Gastrocnemius medialis (tissue), 4 donors: ENCODE data around the gene ITFG2. TPM values are rescaled to one million over a fixed set of nuclear protein-coding genes. Genes with fewer than 3 reads are reported as not detected.

Experiments
- ATAC-seq, 2 donors: fragments of 150-250 bp; one replicate each; pipeline ENCODE4 v1.9.1; 2016
- DNase-seq, 2 donors: peaks; one replicate each; pipeline ENCODE4 v3.0.0-alpha.2; 2019
- H3K27ac ChIP-seq, 4 donors: fragments of 200-600 bp; sonication (generic); 1 replicate in 1 of 4; 2 replicates in 3 of 4; pipeline ENCODE4 v1.5.1; 2016 to 2018; ENCODE audit warnings: mild to moderate bottlenecking in 2 of 4, moderate library complexity in 1 of 4
- H3K27me3 ChIP-seq, 3 donors: fragments of 200-600 bp; sonication (generic) in 2 of 3; 1 replicate in 1 of 3; 2 replicates in 2 of 3; pipeline versions ENCODE4 v1.5.1 to v1.6.0; 2016 to 2019; ENCODE audit warnings: mild to moderate bottlenecking in 1 of 3, moderate library complexity in 1 of 3
- H3K36me3 ChIP-seq, 2 donors: fragments of 200-600 bp; sonication (generic) in 1 of 2; one replicate each; pipeline ENCODE4 v1.5.1; 2017 to 2018
- H3K4me1 ChIP-seq, 2 donors: fragments of 200-600 bp; sonication (generic) in 1 of 2; one replicate each; pipeline ENCODE4 v1.5.1; 2016 to 2017; ENCODE audit warnings: mild to moderate bottlenecking in 2 of 2
- H3K4me3 ChIP-seq, 4 donors: fragments of 200-600 bp; sonication (generic) in 3 of 4; 1 replicate in 1 of 4; 2 replicates in 3 of 4; pipeline ENCODE4 v1.5.1; 2016 to 2019; ENCODE audit warnings: mild to moderate bottlenecking in 2 of 4
- H3K9me3 ChIP-seq, 3 donors: fragments of 200-600 bp; sonication (generic) in 2 of 3; 1 replicate in 1 of 3; 2 replicates in 2 of 3; pipeline ENCODE4 v1.5.1; 2016 to 2019
- POLR2A ChIP-seq, 2 donors: fragments of 450-650 bp; IDR thresholded peaks; one replicate each; pipeline ENCODE4 v1.6.1; 2017; ENCODE audit warnings: antibody characterized with exemption in 2 of 2, mild to moderate bottlenecking in 2 of 2, moderate library complexity in 2 of 2
- in situ Hi-C, 4 donors: fragments of 200-750 bp; cut with MboI; loops; one replicate each; pipeline versions ENCODE4 v1.15.0 to v1.8.0; 2017; ENCODE audit warnings: low sequenced_read_pairs in 4 of 4
- intact Hi-C: fragments of 100-400 bp; cut with DNase I; formaldehyde crosslinking; loops from one replicate; pipeline ENCODE4 v1.15.1; 2023; ENCODE audit warnings: low total_unique reads
- total RNA-seq, 4 donors: library from RNA; depleted of rRNA; stranded (reverse); fragments of >200 nt; gene quantifications; one replicate each; pipeline versions ENCODE4 v1.1.0 to v1.2.3, GENCODE V29; 2016
- TF ChIP-seq, protein P1 (sequence below), 5 experiments: fragments of 450-650 bp in 3 of 5; fragments of 200-600 bp in 2 of 5; sonication (generic) in 2 of 5; IDR thresholded peaks in 4 of 5; conservative IDR thresholded peaks in 1 of 5; 1 replicate in 4 of 5; 2 replicates in 1 of 5; pipeline ENCODE4 v1.5.1; 2016 to 2019; ENCODE audit warnings: antibody characterized with exemption in 5 of 5, mild to moderate bottlenecking in 3 of 5, moderate library complexity in 3 of 5

The ITFG2 gene
- total RNA-seq, 4 donors from 2014 or later: 5.1 to 7.2 (median 5.9) TPM

DNA sequence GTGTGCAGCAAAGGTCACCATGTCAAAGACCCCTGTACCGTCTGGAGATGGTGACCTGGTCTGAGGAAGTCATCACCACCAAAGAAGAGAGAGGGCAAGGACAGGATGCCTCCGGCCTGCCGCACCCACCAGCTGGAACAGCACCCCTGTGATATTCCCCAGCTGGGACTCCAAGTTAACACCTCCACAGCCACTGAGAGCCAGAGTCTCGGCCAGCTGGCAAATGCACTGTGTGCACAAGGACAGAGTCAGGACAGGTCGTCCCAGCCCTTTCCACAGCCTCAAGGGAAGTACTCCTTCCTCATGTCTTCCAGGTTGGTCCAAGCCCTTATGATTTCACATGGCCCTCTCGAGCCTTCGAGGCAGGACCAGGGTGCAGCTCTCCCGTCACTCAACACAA lies 37.0 kb upstream of the ITFG2 start:
- Histone ChIP-seq H3K36me3 (no peaks in the 10 kb centered on the region), H3K27ac (no peak overlapping the region), H3K4me3 (no peak overlapping the region), H3K4me1 (no peaks in the 10 kb centered on the region), H3K9me3 (no peaks in the 10 kb centered on the region), H3K27me3 (no peaks in the 10 kb centered on the region)
- intact Hi-C loops (no loop called here), in situ Hi-C loops (loop anchor here in 1 of 4 donors (25.0 kb wide), 1 partner anchor 1138 kb away; the partner anchor contains the start of gene WNT5B)
- no peak for TF ChIP-seq POLR2A (IDR thresholded peaks at IDR 0.05)
- TF ChIP-seq, protein P1, sequence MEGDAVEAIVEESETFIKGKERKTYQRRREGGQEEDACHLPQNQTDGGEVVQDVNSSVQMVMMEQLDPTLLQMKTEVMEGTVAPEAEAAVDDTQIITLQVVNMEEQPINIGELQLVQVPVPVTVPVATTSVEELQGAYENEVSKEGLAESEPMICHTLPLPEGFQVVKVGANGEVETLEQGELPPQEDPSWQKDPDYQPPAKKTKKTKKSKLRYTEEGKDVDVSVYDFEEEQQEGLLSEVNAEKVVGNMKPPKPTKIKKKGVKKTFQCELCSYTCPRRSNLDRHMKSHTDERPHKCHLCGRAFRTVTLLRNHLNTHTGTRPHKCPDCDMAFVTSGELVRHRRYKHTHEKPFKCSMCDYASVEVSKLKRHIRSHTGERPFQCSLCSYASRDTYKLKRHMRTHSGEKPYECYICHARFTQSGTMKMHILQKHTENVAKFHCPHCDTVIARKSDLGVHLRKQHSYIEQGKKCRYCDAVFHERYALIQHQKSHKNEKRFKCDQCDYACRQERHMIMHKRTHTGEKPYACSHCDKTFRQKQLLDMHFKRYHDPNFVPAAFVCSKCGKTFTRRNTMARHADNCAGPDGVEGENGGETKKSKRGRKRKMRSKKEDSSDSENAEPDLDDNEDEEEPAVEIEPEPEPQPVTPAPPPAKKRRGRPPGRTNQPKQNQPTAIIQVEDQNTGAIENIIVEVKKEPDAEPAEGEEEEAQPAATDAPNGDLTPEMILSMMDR (IDR thresholded peaks at IDR 0.05 in 4 of 5, conservative IDR thresholded peaks at IDR 0.05 in 1 of 5): no peak
- no peak for DNase-seq
- no peak for ATAC-seq

DNA sequence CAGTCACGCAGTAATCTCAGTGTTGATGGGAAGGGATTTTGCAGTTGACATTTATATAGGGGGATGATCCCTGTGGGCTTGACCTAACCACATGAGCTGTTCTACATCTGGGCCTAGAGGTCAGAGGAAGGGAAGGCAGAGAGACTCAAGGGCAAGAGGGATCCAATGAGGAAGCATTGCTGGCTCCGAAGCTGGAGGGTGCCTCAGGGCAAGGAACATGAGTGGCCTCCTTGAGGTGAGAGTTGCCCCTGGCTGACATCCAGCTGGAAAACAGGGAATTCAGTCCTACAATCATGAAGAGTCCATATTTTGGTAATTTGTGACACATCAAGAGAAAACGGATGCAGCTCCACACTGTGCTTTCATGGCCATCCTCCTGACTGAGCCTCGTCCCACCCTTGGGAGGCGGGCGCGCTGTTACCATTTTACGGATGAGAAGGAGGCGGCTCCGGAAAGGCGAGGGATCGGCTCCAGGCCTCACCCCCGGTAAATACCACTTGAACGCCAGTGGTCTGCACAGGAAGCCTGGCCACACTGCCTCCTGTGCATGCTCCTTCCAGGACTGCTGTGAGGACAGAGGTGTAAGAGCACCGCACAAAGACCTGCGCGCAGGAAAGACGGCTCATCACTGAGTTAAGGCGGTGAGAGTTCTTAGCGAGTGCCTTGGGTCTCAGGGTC lies 36.2 kb upstream of the ITFG2 start:
- no peak overlapping the region for H3K4me3 ChIP-seq
- in situ Hi-C loops (loop anchor here in 1 of 4 donors (25.0 kb wide), 1 partner anchor 1139 kb away; the partner anchor contains the start of gene WNT5B), intact Hi-C loops (no loop called here)

DNA sequence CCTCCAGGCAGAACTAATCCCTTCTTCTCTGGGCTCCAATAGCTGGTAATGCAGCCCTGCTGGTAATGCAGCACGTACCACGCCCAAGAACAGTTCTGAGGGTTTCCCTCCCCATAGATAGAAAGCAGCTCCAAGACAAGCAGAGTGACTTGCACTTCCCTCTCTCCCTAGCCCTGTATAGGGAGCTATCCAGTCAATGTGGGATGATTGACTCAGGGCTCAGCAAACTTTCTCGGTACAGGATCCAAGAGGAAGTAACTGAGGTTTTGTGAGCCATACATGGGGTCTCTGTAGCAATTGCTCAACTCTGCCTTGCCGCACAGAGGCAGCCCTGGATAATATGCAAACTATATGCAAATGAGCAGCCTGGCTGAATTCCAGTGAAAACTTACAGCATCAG lies 33.2 kb upstream of the ITFG2 start:
- in situ Hi-C loops: loop anchor here in 1 of 4 donors (25.0 kb wide), 1 partner anchor 1142 kb away; the partner anchor contains the start of gene WNT5B
- Histone ChIP-seq H3K27me3 (no peaks in the 10 kb centered on the region), H3K4me3 (no peak overlapping the region), H3K36me3 (no peaks in the 10 kb centered on the region), H3K4me1 (peaks cover 4 to 7% of the 10 kb centered on the region in 2 donors), H3K27ac (no peak overlapping the region), H3K9me3 (no peaks in the 10 kb centered on the region)
- intact Hi-C loops: no loop called here
- no peak for DNase-seq
- no peak for ATAC-seq
- TF ChIP-seq POLR2A (IDR thresholded peaks at IDR 0.05): no peak
- TF ChIP-seq, protein P1 (IDR thresholded peaks at IDR 0.05 in 4 of 5, conservative IDR thresholded peaks at IDR 0.05 in 1 of 5): no peak

More for the DNA sequence above, 36.2 kb upstream of the ITFG2 start:
- H3K27me3 ChIP-seq: no peaks in the 10 kb centered on the region
- TF ChIP-seq, protein P1 (IDR thresholded peaks at IDR 0.05 in 4 of 5, conservative IDR thresholded peaks at IDR 0.05 in 1 of 5): no peak
- TF ChIP-seq POLR2A (IDR thresholded peaks at IDR 0.05): no peak
- H3K36me3 ChIP-seq: no peaks in the 10 kb centered on the region
- DNase-seq (no peak), ATAC-seq (no peak)
- no peaks in the 10 kb centered on the region for H3K9me3 ChIP-seq
- H3K4me1 ChIP-seq: no peaks in the 10 kb centered on the region
- H3K27ac ChIP-seq: no peak overlapping the region

DNA sequence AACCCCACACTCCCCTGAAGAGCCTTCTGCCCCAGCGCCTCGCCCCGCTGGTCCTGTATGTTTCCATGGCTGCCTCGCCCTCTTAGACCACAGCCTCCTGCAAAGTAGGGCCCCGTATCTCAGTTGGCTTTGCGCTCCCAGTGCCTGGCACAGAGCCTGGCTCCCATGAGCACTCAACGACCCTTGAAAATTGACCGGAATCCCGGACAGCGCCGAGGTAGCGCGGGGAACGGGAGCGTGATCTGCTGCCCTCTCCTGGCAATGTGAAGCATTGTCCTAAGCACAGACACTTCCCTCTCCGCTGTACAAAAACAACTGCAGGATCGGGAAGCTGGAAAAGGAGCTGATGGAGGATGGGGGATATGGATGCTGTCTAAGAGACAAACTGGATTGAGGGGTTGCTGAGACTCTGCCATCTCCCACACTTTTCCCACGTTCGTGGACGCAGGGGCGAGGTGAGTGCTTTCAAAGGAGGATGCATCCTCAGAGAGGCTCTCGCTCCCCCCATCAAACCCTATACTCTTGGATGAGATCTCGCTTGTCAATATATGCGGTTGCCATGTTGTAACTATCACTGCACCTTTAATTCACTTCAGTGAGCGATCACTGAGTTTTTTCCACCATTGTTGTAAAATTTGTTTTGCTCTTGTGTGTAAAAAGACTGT lies 28.4 kb upstream of the ITFG2 start:
- ATAC-seq (peak; percentile 89 to 95), DNase-seq (peak in 1 of 2 donors; percentile 36)
- in situ Hi-C loops: loop anchor here in 1 of 4 donors (25.0 kb wide), 1 partner anchor 1147 kb away; the partner anchor contains the start of gene WNT5B
- Histone ChIP-seq H3K27me3 (no peaks in the 10 kb centered on the region), H3K4me1 (peaks cover 4 to 7% of the 10 kb centered on the region in 2 donors), H3K36me3 (no peaks in the 10 kb centered on the region), H3K27ac (no peak overlapping the region), H3K4me3 (peak overlapping the region; percentile 36 to 54 (median 44)), H3K9me3 (no peaks in the 10 kb centered on the region)
- no peak for TF ChIP-seq POLR2A (IDR thresholded peaks at IDR 0.05)
- TF ChIP-seq, protein P1 (IDR thresholded peaks at IDR 0.05 in 4 of 5, conservative IDR thresholded peaks at IDR 0.05 in 1 of 5): peak; percentile 20 to 93 (median 75)
- intact Hi-C loops: no loop called here
